Fibroblast of pulmonary artery (primary cell): ENCODE data around the gene SELENOO.
"Not testable (repeated sequence)": the region's sequence is repeated elsewhere in the genome, so short reads cannot be mapped to it uniquely, and the experiment has no call there.

Experiments used
- DNase-seq: peaks from one replicate; pipeline ENCODE4 v3.0.0-alpha.2; 2010; ENCODE audit warnings: low read depth
- H3K4me3 ChIP-seq: replicated peaks from 2 replicates; pipeline ENCODE4 v1.5.1; 2011; ENCODE audit warnings: low read depth, mild to moderate bottlenecking, control low read depth, low read length, moderate library complexity
- TF ChIP-seq, protein P1 (sequence below): IDR thresholded peaks from 2 replicates; pipeline ENCODE4 v1.5.1; 2011; ENCODE audit warnings: mild to moderate bottlenecking, control low read depth, low read length, inconsistent platforms; ENCODE audit errors: missing control alignments

SELENOO gene

DNA sequence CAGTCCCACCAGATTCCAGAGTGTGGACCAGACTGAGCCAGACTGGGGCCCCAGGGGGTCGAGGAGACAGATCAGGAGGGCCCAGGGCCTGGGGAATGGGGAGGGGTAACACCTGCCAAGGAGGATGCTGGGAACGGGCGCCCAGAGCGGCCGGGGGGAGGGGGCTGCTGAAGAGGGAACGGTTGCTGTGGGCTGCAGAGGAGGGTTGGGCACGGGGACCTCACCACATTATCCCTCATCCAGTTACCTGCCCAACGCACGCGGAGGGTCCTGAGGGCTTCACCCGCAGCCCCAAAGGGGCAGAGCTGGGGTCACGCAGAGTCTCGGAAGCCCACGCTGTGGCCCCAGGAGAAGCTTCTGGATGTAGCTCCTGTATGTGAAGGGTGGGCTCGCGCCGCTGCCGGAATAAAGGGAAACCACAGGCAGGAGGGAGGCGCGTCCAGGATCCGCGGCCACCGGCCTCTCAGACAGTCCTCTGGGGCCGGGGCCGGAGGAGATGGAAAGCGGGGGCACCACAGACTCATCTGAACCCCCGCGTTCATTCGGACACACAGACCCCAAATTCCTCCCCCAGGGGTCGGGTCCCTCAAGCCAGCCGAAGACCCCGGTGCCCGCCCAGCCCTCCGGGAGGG, 866 bp upstream of the SELENOO start:
- DNase-seq = no peak
- peak overlapping the region; percentile 68 for H3K4me3 ChIP-seq
- TF ChIP-seq, protein P1, sequence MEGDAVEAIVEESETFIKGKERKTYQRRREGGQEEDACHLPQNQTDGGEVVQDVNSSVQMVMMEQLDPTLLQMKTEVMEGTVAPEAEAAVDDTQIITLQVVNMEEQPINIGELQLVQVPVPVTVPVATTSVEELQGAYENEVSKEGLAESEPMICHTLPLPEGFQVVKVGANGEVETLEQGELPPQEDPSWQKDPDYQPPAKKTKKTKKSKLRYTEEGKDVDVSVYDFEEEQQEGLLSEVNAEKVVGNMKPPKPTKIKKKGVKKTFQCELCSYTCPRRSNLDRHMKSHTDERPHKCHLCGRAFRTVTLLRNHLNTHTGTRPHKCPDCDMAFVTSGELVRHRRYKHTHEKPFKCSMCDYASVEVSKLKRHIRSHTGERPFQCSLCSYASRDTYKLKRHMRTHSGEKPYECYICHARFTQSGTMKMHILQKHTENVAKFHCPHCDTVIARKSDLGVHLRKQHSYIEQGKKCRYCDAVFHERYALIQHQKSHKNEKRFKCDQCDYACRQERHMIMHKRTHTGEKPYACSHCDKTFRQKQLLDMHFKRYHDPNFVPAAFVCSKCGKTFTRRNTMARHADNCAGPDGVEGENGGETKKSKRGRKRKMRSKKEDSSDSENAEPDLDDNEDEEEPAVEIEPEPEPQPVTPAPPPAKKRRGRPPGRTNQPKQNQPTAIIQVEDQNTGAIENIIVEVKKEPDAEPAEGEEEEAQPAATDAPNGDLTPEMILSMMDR = no peak

DNA sequence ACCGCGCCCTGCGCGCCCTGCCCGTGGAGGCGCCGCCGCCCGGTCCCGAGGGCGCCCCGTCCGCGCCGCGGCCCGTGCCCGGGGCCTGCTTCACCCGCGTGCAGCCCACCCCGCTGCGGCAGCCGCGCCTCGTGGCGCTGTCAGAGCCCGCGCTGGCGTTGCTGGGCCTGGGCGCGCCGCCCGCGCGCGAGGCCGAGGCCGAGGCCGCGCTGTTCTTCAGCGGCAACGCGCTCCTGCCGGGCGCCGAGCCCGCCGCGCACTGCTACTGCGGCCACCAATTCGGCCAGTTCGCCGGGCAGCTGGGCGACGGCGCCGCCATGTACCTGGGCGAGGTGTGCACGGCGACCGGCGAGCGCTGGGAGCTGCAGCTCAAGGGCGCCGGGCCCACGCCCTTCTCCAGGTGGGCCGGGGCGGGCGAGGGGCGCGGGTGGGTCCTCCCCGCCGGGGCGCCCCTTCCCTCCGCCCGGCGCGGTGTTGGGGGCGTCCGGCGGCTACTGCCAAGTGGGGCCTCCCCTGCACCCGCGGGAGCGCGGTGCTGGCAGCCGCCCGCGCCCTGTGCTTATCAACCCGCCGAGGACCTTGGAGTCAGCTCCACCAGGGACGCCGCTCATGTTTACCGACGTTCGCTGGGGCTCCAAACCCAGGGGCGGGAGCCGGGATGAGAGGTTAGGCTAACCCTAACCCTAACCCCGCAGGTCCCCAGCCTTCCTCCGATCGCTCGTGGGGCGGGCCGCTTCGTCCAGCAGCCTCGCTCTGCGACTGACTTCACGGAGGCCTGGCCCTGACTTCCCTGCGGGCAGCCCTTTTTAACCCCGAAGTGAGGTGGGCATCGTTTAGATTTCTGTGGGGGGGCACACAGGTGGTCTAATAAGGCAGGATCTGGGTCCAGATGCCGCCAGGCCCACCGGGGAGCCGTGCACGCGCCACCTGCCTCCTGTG, 649 bp downstream of the SELENOO start:
- TF ChIP-seq, protein P1 = no peak
- no peak for DNase-seq
- peak overlapping the region; percentile 68 for H3K4me3 ChIP-seq

DNA sequence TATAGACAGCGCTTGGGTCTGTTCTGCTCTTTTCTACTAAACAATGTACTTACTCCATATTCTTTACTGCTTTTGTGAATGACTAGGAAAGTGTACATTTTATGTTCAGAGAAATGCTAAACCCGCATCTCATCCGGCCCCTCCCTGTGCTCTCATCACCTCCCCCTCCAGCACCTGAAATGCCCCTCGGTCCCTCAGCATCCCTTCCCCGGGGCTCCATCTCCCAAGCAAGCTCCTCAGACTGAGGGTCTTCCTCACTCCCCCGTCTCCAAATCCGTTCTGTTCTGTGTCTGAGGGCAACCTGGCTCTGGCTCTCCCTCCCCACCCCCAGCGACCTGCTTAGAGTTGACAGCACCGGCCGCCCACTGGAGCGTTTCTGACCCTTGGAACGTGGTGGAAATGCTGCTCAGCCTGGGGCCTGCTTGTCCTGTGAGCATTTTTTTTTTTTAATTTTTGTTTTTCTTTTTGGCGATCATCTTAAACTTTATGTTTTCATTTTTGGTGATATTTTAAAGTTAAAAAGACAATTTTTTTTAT, 1.4 kb downstream of the SELENOO start:
- TF ChIP-seq, protein P1 = no peak
- peak overlapping the region; percentile 68 for H3K4me3 ChIP-seq

DNA sequence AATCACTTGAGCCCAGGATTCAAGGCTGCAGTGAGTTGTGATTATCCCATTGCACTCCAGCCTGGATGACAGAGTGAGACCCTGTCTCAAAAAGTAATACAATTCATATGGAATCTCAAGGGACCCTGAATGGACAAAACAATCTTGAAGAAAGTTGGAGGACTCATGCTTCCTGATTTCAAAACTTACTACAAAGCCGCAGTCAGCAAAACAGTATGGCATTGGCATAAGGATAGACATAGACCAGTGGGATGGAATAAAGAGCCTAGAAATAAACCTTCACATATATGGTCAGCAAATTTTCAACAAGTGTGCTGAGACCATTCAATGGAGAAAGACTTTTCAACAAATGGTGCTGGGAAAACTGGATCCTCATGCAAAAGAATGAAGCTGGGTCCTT, 2.5 kb downstream of the SELENOO start:
- no peak for DNase-seq
- TF ChIP-seq, protein P1 = no peak

More for the DNA sequence above, 1.4 kb downstream of the SELENOO start:
- DNase-seq = no peak

DNA sequence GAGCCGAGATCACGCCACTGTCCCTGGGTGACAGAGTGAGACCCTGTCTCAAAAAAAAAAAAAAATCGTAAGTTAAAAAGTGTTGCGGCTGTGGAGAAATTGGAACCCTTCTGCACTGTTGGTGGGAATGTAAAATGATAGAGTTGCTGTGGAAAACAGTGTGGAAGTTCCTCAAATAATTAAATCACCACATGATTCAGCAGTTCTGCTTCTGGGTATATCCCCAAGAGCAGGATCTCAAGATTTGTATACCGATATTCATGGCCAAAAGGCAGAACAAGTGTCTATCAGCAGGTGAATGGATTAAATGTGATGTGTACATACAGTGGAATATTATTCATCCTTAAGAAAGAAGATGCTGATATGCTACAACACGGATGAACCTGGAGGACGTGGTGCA, 3.8 kb downstream of the SELENOO start:
- no peak for DNase-seq
- no peak overlapping the region for H3K4me3 ChIP-seq
- TF ChIP-seq, protein P1 = no peak

More for the DNA sequence above, 2.5 kb downstream of the SELENOO start:
- no peak overlapping the region for H3K4me3 ChIP-seq

DNA sequence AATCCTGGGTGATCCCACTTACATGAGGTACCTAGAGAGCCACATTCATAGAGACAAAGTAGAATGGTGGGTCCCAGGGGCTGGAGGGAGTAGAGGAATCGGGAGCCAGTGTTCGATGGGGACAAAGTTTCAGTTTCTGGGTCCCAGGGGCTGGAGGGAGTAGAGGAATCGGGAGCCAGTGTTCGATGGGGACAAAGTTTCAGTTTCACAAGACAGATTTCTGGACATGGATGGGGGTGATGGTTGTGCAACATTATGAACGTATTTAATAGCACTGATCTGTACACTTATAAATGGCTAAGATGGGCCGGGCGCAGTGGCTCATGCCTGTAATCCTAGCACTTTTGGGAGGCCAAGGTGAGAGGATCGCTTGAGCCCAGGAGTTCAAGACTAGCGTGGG, 4.2 kb downstream of the SELENOO start:
- DNase-seq, H3K4me3 ChIP-seq: not testable (repeated sequence)
